Mesenchymal stem cell (in vitro differentiated cells and primary cell): ENCODE results near the gene MUCL3.
"Not testable (repeated sequence)": the region's sequence is repeated elsewhere in the genome, so short reads cannot be mapped to it uniquely, and the experiment has no call there.

Experiments used
- DNase-seq: peaks from one replicate; pipeline ENCODE4 v3.0.0-alpha.2; 2013
- H2AFZ ChIP-seq: one replicate; pipeline ENCODE4 v1.6.1; 2013; ENCODE audit warnings: low read depth, mild to moderate bottlenecking, control low read depth, inconsistent platforms, low read length, moderate library complexity
- H2AK5ac ChIP-seq: 2 replicates; pipeline ENCODE4 v1.6.1; 2013; ENCODE audit warnings: low read length, moderate library complexity, mild to moderate bottlenecking, inconsistent platforms; ENCODE audit not compliant: severe bottlenecking
- H2BK120ac ChIP-seq: one replicate; pipeline ENCODE4 v1.6.1; 2013; ENCODE audit warnings: low read depth, mild to moderate bottlenecking, inconsistent platforms, low read length, moderate library complexity
- H2BK12ac ChIP-seq, 2 experiments: one replicate each; pipeline ENCODE4 v1.6.1; 2013; ENCODE audit warnings: inconsistent platforms in 2 of 2, low read length in 2 of 2, mild to moderate bottlenecking in 2 of 2, moderate library complexity in 2 of 2, control low read depth in 1 of 2
- H2BK15ac ChIP-seq: one replicate; pipeline ENCODE4 v1.6.1; 2013; ENCODE audit warnings: mild to moderate bottlenecking, low read depth, inconsistent platforms; ENCODE audit not compliant: poor library complexity, severe bottlenecking
- H2BK5ac ChIP-seq: 2 replicates; pipeline ENCODE4 v1.6.1; 2013; ENCODE audit warnings: low read depth, mild to moderate bottlenecking, low read length, control low read depth, inconsistent platforms; ENCODE audit not compliant: poor library complexity, severe bottlenecking
- H3K14ac ChIP-seq, 2 experiments: one replicate each; pipeline ENCODE4 v1.6.1; 2013; ENCODE audit warnings: inconsistent platforms in 2 of 2, low read length in 2 of 2, control low read depth in 1 of 2, mild to moderate bottlenecking in 1 of 2, moderate library complexity in 1 of 2
- H3K18ac ChIP-seq, 2 experiments: one replicate each; pipeline ENCODE4 v1.6.1; 2013; ENCODE audit warnings: inconsistent platforms in 2 of 2, low read length in 2 of 2, control low read depth in 1 of 2, low read depth in 1 of 2, mild to moderate bottlenecking in 1 of 2
- H3K23ac ChIP-seq, 2 experiments: one replicate each; pipeline ENCODE4 v1.6.1; 2013; ENCODE audit warnings: inconsistent platforms in 2 of 2, low read length in 2 of 2, mild to moderate bottlenecking in 2 of 2, moderate library complexity in 2 of 2, control low read depth in 1 of 2
- H3K27ac ChIP-seq: 2 replicates; pipeline ENCODE4 v1.5.1; 2013; ENCODE audit warnings: mild to moderate bottlenecking, moderate library complexity, low read length, control low read depth, inconsistent platforms; ENCODE audit not compliant: poor library complexity, severe bottlenecking
- H3K27me3 ChIP-seq, 2 experiments: 2 replicates each; pipeline versions ENCODE4 v1.6.1 to v1.7.0; 2013; ENCODE audit warnings: low read length in 2 of 2, mild to moderate bottlenecking in 2 of 2, moderate library complexity in 2 of 2, control low read depth in 1 of 2, inconsistent platforms in 1 of 2; ENCODE audit not compliant: control insufficient read depth in 1 of 2, insufficient read depth in 1 of 2
- H3K36me3 ChIP-seq, 2 experiments: 2 replicates each; pipeline versions ENCODE4 v1.6.1 to v1.7.0; 2013; ENCODE audit warnings: low read length in 2 of 2, control low read depth in 1 of 2, inconsistent platforms in 1 of 2, low read depth in 1 of 2, mild to moderate bottlenecking in 1 of 2; ENCODE audit not compliant: insufficient read depth in 2 of 2, control insufficient read depth in 1 of 2
- H3K4ac ChIP-seq, 2 experiments: one replicate each; pipeline ENCODE4 v1.6.1; 2013; ENCODE audit warnings: inconsistent platforms in 2 of 2, low read length in 2 of 2, mild to moderate bottlenecking in 2 of 2, moderate library complexity in 2 of 2, control low read depth in 1 of 2, low read depth in 1 of 2
- H3K4me1 ChIP-seq: 2 replicates; pipeline ENCODE4 v1.6.1; 2013; ENCODE audit warnings: low read depth, low read length, control low read depth; ENCODE audit not compliant: control insufficient read depth, insufficient read depth
- H3K4me2 ChIP-seq: 2 replicates; pipeline ENCODE4 v1.6.1; 2013; ENCODE audit warnings: low read length, mild to moderate bottlenecking, inconsistent platforms; ENCODE audit not compliant: poor library complexity, severe bottlenecking
- H3K4me3 ChIP-seq, 2 experiments: 2 replicates each; pipeline versions ENCODE4 v1.5.1 to v1.7.0; 2013; ENCODE audit warnings: low read length in 2 of 2, mild to moderate bottlenecking in 2 of 2, control low read depth in 1 of 2, low read depth in 1 of 2; ENCODE audit not compliant: insufficient read depth in 1 of 2
- H3K79me1 ChIP-seq: replicated peaks from 2 replicates; pipeline ENCODE4 v1.6.1; 2013; ENCODE audit warnings: mild to moderate bottlenecking, control low read depth, low read length, inconsistent platforms; ENCODE audit not compliant: poor library complexity, severe bottlenecking
- H3K9ac ChIP-seq: 2 replicates; pipeline ENCODE4 v1.7.0; 2013; ENCODE audit warnings: mild to moderate bottlenecking, low read length, moderate library complexity
- H3K9me3 ChIP-seq: 2 replicates; pipeline ENCODE4 v1.7.0; 2013; ENCODE audit warnings: mild to moderate bottlenecking, low read length; ENCODE audit not compliant: control insufficient read depth
- H4K8ac ChIP-seq: one replicate; pipeline ENCODE4 v1.6.1; 2013; ENCODE audit warnings: inconsistent platforms, mild to moderate bottlenecking, low read length, moderate library complexity
- H4K91ac ChIP-seq: one replicate; pipeline ENCODE4 v1.6.1; 2013; ENCODE audit warnings: mild to moderate bottlenecking, low read length, inconsistent platforms
- WGBS: methylation state at CpG from one replicate; pipeline ENCODE4 v1.1.7; 2013; ENCODE audit warnings: mixed read lengths; 5-methylcytosine and 5-hydroxymethylcytosine counted together

Gene MUCL3

DNA sequence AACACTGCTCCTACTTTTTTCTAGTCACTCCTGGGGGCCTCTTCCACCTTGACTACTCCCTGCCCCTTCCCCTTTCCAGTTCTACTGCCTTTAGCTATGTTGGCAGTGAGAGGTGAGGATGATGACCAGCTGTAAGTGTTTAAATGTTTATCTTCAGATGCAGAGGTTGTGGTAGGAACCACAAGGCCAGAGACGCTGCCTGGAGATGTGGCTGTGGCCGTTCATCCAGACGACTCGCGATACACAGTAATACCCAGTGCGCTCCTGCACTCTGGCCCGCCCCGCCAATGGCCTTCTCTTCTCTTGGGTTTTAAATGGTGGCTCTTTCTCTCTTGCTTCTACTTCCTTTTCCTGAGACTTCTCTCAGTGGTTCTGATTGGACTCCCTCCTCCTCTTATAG is 22.1 kb upstream of the MUCL3 start:
- Histone ChIP-seq H3K4me1 (peaks cover 36% of the 10 kb centered on the region), H3K27ac (no peak overlapping the region), H4K8ac (no peak overlapping the region), H2BK5ac (no peak overlapping the region), H2BK12ac (no peak overlapping the region), H3K18ac (no peak overlapping the region), H3K4me3 (no peak overlapping the region), H3K36me3 (peaks cover 66 to 69% of the 10 kb centered on the region in 2 experiments), H3K14ac (no peak overlapping the region), H2AFZ (no peak overlapping the region), H3K4me2 (no peak overlapping the region), H3K4ac (no peak overlapping the region), H3K9ac (no peak overlapping the region), H3K27me3 (no peaks in the 10 kb centered on the region), H3K9me3 (no peaks in the 10 kb centered on the region), H4K91ac (no peak overlapping the region), H3K79me1 (peaks cover 21% of the 10 kb centered on the region), H2BK120ac (no peak overlapping the region), H2BK15ac (no peak overlapping the region), H3K23ac (no peak overlapping the region), H2AK5ac (no peak overlapping the region)
- DNase-seq, result no peak
- WGBS, result 88% methylated on average over 8 of the region's 8 CpGs

DNA sequence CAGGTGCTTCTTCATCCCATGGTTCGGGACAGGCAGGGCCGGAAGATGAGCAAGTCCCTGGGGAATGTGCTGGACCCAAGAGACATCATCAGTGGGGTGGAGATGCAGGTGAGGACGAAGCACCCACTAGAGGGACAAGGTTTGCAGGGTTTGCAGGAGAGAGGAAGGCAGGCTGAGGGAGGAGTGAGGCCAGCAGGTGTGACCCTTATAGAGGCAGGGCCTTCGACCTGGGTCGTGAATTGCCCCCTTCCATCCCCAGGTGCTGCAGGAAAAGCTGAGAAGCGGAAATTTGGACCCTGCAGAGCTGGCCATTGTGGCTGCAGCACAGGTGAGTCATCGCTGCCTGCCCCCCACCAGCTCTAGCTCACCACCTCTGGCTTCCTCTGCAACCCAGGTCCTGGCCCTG is 18.3 kb upstream of the MUCL3 start:
- Histone ChIP-seq H3K4ac (no peak overlapping the region), H3K9me3 (no peaks in the 10 kb centered on the region), H3K36me3 (peaks cover 79 to 80% of the 10 kb centered on the region in 2 experiments), H2AFZ (no peak overlapping the region), H3K4me1 (peaks cover 39% of the 10 kb centered on the region), H2BK15ac (no peak overlapping the region), H3K27ac (no peak overlapping the region), H3K9ac (no peak overlapping the region), H3K14ac (no peak overlapping the region), H3K4me3 (no peak overlapping the region), H3K27me3 (no peaks in the 10 kb centered on the region), H4K8ac (no peak overlapping the region), H3K23ac (no peak overlapping the region), H2BK12ac (no peak overlapping the region), H3K79me1 (peaks cover 13% of the 10 kb centered on the region), H4K91ac (no peak overlapping the region), H2BK5ac (no peak overlapping the region), H3K18ac (no peak overlapping the region), H2BK120ac (no peak overlapping the region), H2AK5ac (no peak overlapping the region), H3K4me2 (no peak overlapping the region)
- DNase-seq, result no peak
- 88% methylated on average over 7 of the region's 7 CpGs for WGBS

DNA sequence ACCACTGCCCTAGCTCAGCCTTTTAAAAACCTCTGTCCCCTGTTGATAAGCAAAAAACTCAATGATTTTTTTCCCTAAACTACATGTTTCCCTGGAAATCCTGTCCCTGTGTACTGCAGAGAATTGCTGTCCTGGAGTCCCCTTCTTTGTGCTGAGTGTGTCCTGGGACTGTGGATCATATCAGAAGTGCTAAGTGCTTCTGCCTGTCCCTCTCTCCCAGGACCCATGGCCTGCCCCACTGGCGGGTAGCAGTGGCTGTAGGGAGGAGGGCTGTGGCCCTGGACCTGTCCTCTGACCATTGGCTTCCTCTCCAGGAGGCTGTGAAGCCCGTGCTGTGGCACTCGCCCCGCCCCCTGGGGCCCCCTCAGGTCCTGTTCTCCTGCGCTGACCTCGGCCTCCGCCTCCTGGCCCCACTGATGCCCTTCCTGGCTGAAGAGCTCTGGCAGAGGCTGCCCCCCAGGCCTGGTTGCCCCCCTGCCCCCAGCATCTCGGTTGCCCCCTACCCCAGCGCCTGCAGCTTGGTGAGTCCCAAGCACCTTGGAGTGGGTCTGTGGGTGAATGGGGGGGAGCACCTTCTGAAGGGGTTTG is 16.6 kb upstream of the MUCL3 start:
- not testable (repeated sequence) for H3K9ac ChIP-seq, H2BK5ac ChIP-seq, H3K23ac ChIP-seq, H3K79me1 ChIP-seq, H2AK5ac ChIP-seq, H2BK12ac ChIP-seq, H3K4ac ChIP-seq, DNase-seq, H3K27me3 ChIP-seq, H3K4me2 ChIP-seq, H3K27ac ChIP-seq, H3K4me3 ChIP-seq, H2BK120ac ChIP-seq, H2BK15ac ChIP-seq, H4K8ac ChIP-seq, H3K14ac ChIP-seq, H4K91ac ChIP-seq, H3K18ac ChIP-seq, H2AFZ ChIP-seq
- 86% methylated on average over 9 of the region's 9 CpGs for WGBS
- peaks cover 67 to 78% of the 10 kb centered on the region in 2 experiments for H3K36me3 ChIP-seq
- H3K4me1 ChIP-seq, result peaks cover 39% of the 10 kb centered on the region
- peaks cover 11% of the 10 kb centered on the region for H3K9me3 ChIP-seq

DNA sequence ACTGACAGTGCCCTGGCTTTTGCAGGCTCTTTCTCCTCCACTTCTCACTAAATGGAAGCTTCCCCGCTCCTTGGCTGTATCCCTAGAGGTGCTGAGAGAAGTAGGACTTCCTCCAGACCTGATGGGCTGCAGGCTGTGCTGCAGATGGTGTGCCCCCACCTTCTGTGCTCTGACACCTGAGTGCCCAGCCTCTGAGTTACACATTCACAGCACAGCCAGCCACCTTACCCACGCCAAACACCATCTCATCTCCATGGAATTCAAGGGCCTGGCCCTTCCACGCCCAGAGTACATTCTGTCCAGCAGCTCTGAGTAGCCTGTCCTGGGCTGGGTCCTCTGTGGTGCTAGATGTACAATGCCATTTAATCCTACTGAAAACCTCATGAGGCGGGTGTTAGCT is 14.1 kb upstream of the MUCL3 start:
- H3K4me2 ChIP-seq, result no peak overlapping the region
- no peak overlapping the region for H4K91ac ChIP-seq
- H2BK12ac ChIP-seq, result no peak overlapping the region
- no peak for DNase-seq
- H3K79me1 ChIP-seq, result no peaks in the 10 kb centered on the region
- no peak overlapping the region for H2AFZ ChIP-seq
- H3K27ac ChIP-seq, result no peak overlapping the region
- H2AK5ac ChIP-seq, result no peak overlapping the region
- no peak overlapping the region for H2BK15ac ChIP-seq
- H3K36me3 ChIP-seq, result peaks cover 42 to 53% of the 10 kb centered on the region in 2 experiments
- peaks cover 46% of the 10 kb centered on the region for H3K4me1 ChIP-seq
- H3K4me3 ChIP-seq, result no peak overlapping the region
- no peak overlapping the region for H2BK5ac ChIP-seq
- H3K27me3 ChIP-seq, result peaks cover 0 to 17% of the 10 kb centered on the region in 2 experiments
- peaks cover 13% of the 10 kb centered on the region for H3K9me3 ChIP-seq
- H3K23ac ChIP-seq, result no peak overlapping the region
- H3K9ac ChIP-seq, result no peak overlapping the region
- H3K4ac ChIP-seq, result no peak overlapping the region
- H4K8ac ChIP-seq, result no peak overlapping the region
- no peak overlapping the region for H2BK120ac ChIP-seq
- no peak overlapping the region for H3K14ac ChIP-seq
- H3K18ac ChIP-seq, result no peak overlapping the region
- WGBS, result 83% methylated on average over 4 of the region's 4 CpGs
